K562 (cell line): ENCODE results near the gene PPT2. TPM values are rescaled to one million over a fixed set of nuclear protein-coding genes. Genes with fewer than 3 reads are reported as not detected.
A peak's percentile ranks its signal among the peaks of the same experiment; 100 is the strongest.

Source experiments
- BRD4 ChIP-seq: fragments of 200-600 bp; sonication (generic); IDR thresholded peaks from 2 replicates; pipeline ENCODE4 v1.6.1; 2017; ENCODE audit warnings: inconsistent platforms
- CXXC5 ChIP-seq: fragments of 250-450 bp; sonication (Bioruptor Pico); IDR thresholded peaks from 2 replicates; pipeline ENCODE4 v1.8.0; 2022; ENCODE audit warnings: inconsistent platforms, mild to moderate bottlenecking, moderate library complexity
- ETS2 ChIP-seq: IDR thresholded peaks from 2 replicates; pipeline ENCODE4 v1.6.1; 2016; ENCODE audit warnings: borderline replicate concordance, missing genetic modification characterization, mild to moderate bottlenecking, moderate library complexity, missing compliant biosample characterization; ENCODE audit not compliant: poor library complexity, severe bottlenecking
- FOXJ3 ChIP-seq: sonication (generic); formaldehyde crosslinking; IDR thresholded peaks from 2 replicates; pipeline ENCODE4 v1.4.0; 2020; ENCODE audit warnings: mild to moderate bottlenecking, missing genetic modification reagents
- HSF4 ChIP-seq: fragments of 250-450 bp; sonication (Bioruptor Pico); IDR thresholded peaks from 2 replicates; pipeline ENCODE4 v2.1.2; 2022; ENCODE audit warnings: mild to moderate bottlenecking, moderate library complexity, borderline replicate concordance
- LCOR ChIP-seq: sonication (generic); formaldehyde crosslinking; IDR thresholded peaks from 2 replicates; pipeline ENCODE4 v1.8.0; 2022; ENCODE audit warnings: mild to moderate bottlenecking, missing genetic modification reagents
- MAFF ChIP-seq: IDR thresholded peaks from 2 replicates; pipeline ENCODE4 v1.6.1; 2012; ENCODE audit warnings: low read length, improper control_type of control experiment
- NR4A1 ChIP-seq, 2 experiments: fragments of 250-450 bp in 1 of 2; fragments of 450-650 bp in 1 of 2; sonication (Bioruptor Pico) in 1 of 2; IDR thresholded peaks; 2 replicates each; pipeline versions ENCODE4 v1.4.0 to v1.6.1; 2016 to 2020; ENCODE audit warnings: mild to moderate bottlenecking in 2 of 2, missing compliant biosample characterization in 1 of 2, missing genetic modification characterization in 1 of 2, moderate library complexity in 1 of 2
- POLR2A ChIP-seq: fragments of 450-650 bp; conservative IDR thresholded peaks from 2 replicates; pipeline ENCODE4 v1.6.1; 2016
- RERE ChIP-seq: sonication (generic); formaldehyde crosslinking; IDR thresholded peaks from 2 replicates; pipeline ENCODE4 v1.8.0; 2023; ENCODE audit warnings: missing genetic modification reagents, mild to moderate bottlenecking, borderline replicate concordance
- RFX7 ChIP-seq: fragments of 250-450 bp; sonication (Bioruptor Pico); IDR thresholded peaks from 2 replicates; pipeline ENCODE4 v1.5.1; 2021; ENCODE audit warnings: mild to moderate bottlenecking
- SIN3A ChIP-seq, 2 experiments: fragments of 150-350 bp in 1 of 2; IDR thresholded peaks; 2 replicates each; pipeline ENCODE4 v1.6.1; 2011 to 2016; ENCODE audit warnings: borderline replicate concordance in 2 of 2, low read depth in 2 of 2, low read length in 2 of 2, mild to moderate bottlenecking in 2 of 2, moderate library complexity in 2 of 2; ENCODE audit not compliant: control insufficient read depth in 1 of 2
- ZNF174 ChIP-seq: fragments of 250-450 bp; sonication (Bioruptor Pico); IDR thresholded peaks from 2 replicates; pipeline ENCODE4 v1.4.0; 2020; ENCODE audit warnings: mild to moderate bottlenecking
- ZNF263 ChIP-seq: sonication (generic); formaldehyde crosslinking; IDR thresholded peaks from 2 replicates; pipeline ENCODE4 v1.8.0; 2022; ENCODE audit warnings: mild to moderate bottlenecking, missing genetic modification reagents, borderline replicate concordance
- polyA plus RNA-seq, 8 experiments: library from polyadenylated mRNA; depleted of rRNA in 4 of 8; stranded (reverse) in 5 of 8; unstranded in 3 of 8; fragments of >200 nt; fragmentation: Nextera tagmentation in 2 of 8; fragmentation: Illumina TruSeq in 1 of 8; extraction: Ambion mirVana in 2 of 8; extraction: Trizol in 1 of 8; gene quantifications; 2 replicates each; pipeline versions ENCODE4 v1.2.1 to v1.2.3, GENCODE V29; 2011 to 2014; ENCODE audit warnings: inconsistent platforms in 1 of 8, missing spikeins in 1 of 8
- total RNA-seq, 7 experiments: library from RNA; depleted of rRNA in 6 of 7; stranded (reverse); fragments of >200 nt in 6 of 7; fragmentation: Illumina TruSeq in 2 of 7; extraction: Trizol in 2 of 7; gene quantifications; 2 replicates each; pipeline versions ENCODE4 v1.2.1 to v1.2.3, GENCODE V29; 2011 to 2021; ENCODE audit warnings: low replicate concordance in 1 of 7
- TF ChIP-seq, protein P1 (sequence below): fragments of 450-650 bp; formaldehyde crosslinking; IDR thresholded peaks from 2 replicates; pipeline ENCODE4 v1.4.0; 2022; ENCODE audit warnings: missing genetic modification characterization
- TF ChIP-seq, protein P2 (sequence below): fragments of 450-650 bp; formaldehyde crosslinking; IDR thresholded peaks from 2 replicates; pipeline ENCODE4 v1.4.0; 2022; ENCODE audit warnings: mild to moderate bottlenecking, moderate library complexity
- TF ChIP-seq, protein P3 (sequence below): sonication (generic); formaldehyde crosslinking; IDR thresholded peaks from 2 replicates; pipeline ENCODE4 v1.8.0; 2022; ENCODE audit warnings: mild to moderate bottlenecking, missing genetic modification reagents

PPT2 gene
- total and polyA plus RNA-seq, 9 of the 15 experiments (the other 6 are each of a cell fraction or from before 2014, with no cell fraction given): 27.4 to 98.8 (median 69.9) TPM

DNA sequence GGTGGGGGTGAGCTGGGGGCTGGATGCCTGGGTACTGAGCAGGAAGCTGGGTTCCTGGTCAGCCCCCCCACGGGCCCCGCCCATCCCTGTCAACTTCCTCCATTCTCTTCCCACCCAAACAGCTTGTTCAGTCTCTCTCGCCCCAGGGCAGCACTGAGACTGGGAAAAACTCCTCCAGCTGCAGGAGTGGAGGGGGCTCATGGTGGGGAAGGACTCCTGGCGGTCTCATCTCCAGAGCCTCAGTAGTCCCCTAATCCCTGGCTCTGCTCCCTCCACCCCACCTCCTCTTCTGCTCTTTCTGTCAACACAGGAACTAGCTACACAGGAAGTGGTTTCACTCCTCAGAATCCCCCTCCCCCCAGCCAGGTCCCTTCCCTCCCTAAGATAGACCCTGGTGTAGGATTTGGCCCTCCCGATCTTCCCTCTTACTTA lies 38.7 kb downstream of the PPT2 start, which contains the start of gene GPSM3 (continued):
- peak; percentile 15; the same call in 1 of the 2 replicates for TF ChIP-seq LCOR
- no peak for TF ChIP-seq MAFF
- TF ChIP-seq HSF4: no peak
- 0 out of 2 replicates have a peak, but pooled peaks have one; percentile 13 for TF ChIP-seq NR4A1 (CRISPR knock-in tag; IDR thresholded peaks at IDR 0.05)
- TF ChIP-seq NR4A1 (tag; IDR thresholded peaks at IDR 0.05): no peak
- no peak for TF ChIP-seq FOXJ3 (CRISPR knock-in tag)
- peak; percentile 75 for TF ChIP-seq POLR2A
- TF ChIP-seq RFX7 (CRISPR knock-in tag): no peak
- TF ChIP-seq ZNF174 (CRISPR knock-in tag): no peak
- no peak for TF ChIP-seq RERE (CRISPR knock-in tag)
- peak; percentile 48 for TF ChIP-seq CXXC5 (CRISPR knock-in tag)
- no peak for TF ChIP-seq ETS2 (tag)
- TF ChIP-seq ZNF263 (CRISPR knock-in tag): peak; percentile 67; the same call in 1 of the 2 replicates
- TF ChIP-seq SIN3A (IDR thresholded peaks at IDR 0.05; ENCODE audit: borderline replicate concordance in 2 of 2, control insufficient read depth in 1 of 2, low read depth in 2 of 2, low read length in 2 of 2): 0 out of 4 replicates have a peak, but pooled peaks of 1 of the 2 experiments have one; percentile 1
- TF ChIP-seq, protein P1, sequence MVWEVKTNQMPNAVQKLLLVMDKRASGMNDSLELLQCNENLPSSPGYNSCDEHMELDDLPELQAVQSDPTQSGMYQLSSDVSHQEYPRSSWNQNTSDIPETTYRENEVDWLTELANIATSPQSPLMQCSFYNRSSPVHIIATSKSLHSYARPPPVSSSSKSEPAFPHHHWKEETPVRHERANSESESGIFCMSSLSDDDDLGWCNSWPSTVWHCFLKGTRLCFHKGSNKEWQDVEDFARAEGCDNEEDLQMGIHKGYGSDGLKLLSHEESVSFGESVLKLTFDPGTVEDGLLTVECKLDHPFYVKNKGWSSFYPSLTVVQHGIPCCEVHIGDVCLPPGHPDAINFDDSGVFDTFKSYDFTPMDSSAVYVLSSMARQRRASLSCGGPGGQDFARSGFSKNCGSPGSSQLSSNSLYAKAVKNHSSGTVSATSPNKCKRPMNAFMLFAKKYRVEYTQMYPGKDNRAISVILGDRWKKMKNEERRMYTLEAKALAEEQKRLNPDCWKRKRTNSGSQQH (CRISPR knock-in tag): peak; percentile 78
- TF ChIP-seq BRD4: no peak
- TF ChIP-seq, protein P2, sequence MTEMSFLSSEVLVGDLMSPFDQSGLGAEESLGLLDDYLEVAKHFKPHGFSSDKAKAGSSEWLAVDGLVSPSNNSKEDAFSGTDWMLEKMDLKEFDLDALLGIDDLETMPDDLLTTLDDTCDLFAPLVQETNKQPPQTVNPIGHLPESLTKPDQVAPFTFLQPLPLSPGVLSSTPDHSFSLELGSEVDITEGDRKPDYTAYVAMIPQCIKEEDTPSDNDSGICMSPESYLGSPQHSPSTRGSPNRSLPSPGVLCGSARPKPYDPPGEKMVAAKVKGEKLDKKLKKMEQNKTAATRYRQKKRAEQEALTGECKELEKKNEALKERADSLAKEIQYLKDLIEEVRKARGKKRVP (CRISPR knock-in tag): peak; percentile 39; the same call in 1 of the 2 replicates
- TF ChIP-seq, protein P3, sequence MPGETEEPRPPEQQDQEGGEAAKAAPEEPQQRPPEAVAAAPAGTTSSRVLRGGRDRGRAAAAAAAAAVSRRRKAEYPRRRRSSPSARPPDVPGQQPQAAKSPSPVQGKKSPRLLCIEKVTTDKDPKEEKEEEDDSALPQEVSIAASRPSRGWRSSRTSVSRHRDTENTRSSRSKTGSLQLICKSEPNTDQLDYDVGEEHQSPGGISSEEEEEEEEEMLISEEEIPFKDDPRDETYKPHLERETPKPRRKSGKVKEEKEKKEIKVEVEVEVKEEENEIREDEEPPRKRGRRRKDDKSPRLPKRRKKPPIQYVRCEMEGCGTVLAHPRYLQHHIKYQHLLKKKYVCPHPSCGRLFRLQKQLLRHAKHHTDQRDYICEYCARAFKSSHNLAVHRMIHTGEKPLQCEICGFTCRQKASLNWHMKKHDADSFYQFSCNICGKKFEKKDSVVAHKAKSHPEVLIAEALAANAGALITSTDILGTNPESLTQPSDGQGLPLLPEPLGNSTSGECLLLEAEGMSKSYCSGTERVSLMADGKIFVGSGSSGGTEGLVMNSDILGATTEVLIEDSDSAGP (CRISPR knock-in tag): no peak
